ENCODE measurements around the gene CARD11. TPM values are rescaled to one million over a fixed set of nuclear protein-coding genes. Genes with fewer than 3 reads are reported as not detected.

The CARD11 gene
- total RNA-seq, 1 donor from 2014 or later, result 5.7 TPM

DNA sequence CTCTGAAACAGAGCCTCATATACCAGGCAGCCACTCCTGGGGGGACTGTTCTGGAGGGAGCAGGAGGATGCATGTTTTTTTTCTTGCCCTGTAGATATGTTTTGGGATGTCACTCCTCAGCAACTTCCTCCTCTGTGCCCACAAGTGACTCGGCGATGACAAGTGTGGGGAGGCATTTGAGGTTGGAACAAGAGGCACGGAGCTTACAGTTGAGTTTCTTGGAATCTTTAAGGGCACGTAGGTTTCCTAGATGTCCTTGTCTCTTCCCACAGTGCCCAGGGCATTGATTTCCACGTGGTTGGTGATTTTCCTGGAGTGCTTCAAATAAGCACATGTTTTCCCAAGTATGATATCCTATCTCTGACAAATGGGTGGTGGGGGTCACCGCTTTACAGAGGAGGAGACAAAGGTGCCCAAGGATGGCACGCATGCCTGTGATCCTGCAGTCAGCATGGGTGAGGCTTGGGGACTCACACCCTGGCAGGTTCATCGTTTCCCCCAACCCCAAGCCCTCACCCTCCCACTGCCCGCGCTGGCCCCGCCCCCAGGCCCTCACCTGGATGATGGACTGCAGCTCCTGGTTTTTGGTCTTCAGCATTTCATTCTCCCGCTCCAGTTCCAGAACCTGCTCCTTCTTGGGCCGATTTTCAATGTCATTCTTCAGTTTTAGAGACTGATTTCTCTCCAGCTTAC lies 104.3 kb downstream of the CARD11 start:
- intact Hi-C loops (cut with DNase I), result no loop called here
- Histone ChIP-seq H3K9me3 (no peaks in the 10 kb centered on the region), H3K4me3 (no peak overlapping the region), H3K4me1 (no peaks in the 10 kb centered on the region), H3K27me3 (ENCODE audit: low read depth) (no peaks in the 10 kb centered on the region), H3K36me3 (no peaks in the 10 kb centered on the region), H3K27ac (no peak overlapping the region)
- peak; percentile 32 for DNase-seq
- TF ChIP-seq, protein P1, sequence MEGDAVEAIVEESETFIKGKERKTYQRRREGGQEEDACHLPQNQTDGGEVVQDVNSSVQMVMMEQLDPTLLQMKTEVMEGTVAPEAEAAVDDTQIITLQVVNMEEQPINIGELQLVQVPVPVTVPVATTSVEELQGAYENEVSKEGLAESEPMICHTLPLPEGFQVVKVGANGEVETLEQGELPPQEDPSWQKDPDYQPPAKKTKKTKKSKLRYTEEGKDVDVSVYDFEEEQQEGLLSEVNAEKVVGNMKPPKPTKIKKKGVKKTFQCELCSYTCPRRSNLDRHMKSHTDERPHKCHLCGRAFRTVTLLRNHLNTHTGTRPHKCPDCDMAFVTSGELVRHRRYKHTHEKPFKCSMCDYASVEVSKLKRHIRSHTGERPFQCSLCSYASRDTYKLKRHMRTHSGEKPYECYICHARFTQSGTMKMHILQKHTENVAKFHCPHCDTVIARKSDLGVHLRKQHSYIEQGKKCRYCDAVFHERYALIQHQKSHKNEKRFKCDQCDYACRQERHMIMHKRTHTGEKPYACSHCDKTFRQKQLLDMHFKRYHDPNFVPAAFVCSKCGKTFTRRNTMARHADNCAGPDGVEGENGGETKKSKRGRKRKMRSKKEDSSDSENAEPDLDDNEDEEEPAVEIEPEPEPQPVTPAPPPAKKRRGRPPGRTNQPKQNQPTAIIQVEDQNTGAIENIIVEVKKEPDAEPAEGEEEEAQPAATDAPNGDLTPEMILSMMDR (IDR thresholded peaks at IDR 0.05), result no peak
- no peak for ATAC-seq

DNA sequence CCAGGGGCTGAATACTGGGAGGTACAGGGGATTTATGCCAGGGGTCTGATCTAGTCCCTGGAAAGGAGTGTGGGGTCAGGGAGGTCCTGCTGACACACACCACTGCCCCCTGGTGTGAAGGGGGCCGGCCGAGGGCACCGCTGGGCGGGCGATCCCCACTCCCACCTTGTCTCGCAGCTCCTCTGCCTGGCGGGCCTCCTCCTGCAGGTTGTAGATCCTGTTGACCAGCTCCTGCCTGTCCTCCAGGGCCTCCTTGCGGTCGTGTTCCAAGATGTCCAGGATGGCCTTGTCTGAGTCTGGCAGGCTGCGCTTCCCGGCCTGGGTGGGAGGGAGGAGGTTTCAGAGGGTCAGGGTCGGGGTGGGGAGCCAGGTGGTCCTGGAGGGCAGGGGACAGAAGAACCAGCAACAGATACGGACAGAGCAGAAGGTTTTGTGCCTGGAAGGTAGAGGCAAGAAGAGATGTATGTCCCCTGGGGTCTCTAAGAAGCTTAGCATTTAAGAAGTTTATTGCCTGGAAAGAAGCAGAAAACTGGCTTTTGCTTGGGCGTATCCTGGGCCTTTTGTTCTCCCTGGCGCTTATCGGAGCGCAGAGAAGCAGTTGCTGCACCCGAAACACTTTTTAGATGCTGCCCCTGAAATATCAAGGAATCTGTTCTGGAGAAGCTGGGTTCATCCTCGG lies 105.0 kb downstream of the CARD11 start:
- Histone ChIP-seq H3K9me3 (no peaks in the 10 kb centered on the region), H3K27me3 (ENCODE audit: low read depth) (no peaks in the 10 kb centered on the region), H3K27ac (no peak overlapping the region), H3K36me3 (no peaks in the 10 kb centered on the region), H3K4me3 (no peak overlapping the region), H3K4me1 (no peaks in the 10 kb centered on the region)
- intact Hi-C loops (cut with DNase I), result no loop called here
- DNase-seq (peak; percentile 37), ATAC-seq (no peak)
- TF ChIP-seq, protein P1 (IDR thresholded peaks at IDR 0.05), result no peak

GRCh38 chr7:2937701-2938513 lies 105.8 kb downstream of the CARD11 start:
- H3K4me1 ChIP-seq, result no peaks in the 10 kb centered on the region
- TF ChIP-seq, protein P1 (IDR thresholded peaks at IDR 0.05), result no peak
- H3K27ac ChIP-seq, result no peak overlapping the region
- intact Hi-C loops (cut with DNase I), result no loop called here
- no peak overlapping the region for H3K4me3 ChIP-seq
- no peaks in the 10 kb centered on the region for H3K36me3 ChIP-seq
- DNase-seq, result peak; percentile 32
- H3K27me3 ChIP-seq (ENCODE audit: low read depth), result no peaks in the 10 kb centered on the region
- H3K9me3 ChIP-seq, result no peaks in the 10 kb centered on the region
- ATAC-seq, result no peak

DNA sequence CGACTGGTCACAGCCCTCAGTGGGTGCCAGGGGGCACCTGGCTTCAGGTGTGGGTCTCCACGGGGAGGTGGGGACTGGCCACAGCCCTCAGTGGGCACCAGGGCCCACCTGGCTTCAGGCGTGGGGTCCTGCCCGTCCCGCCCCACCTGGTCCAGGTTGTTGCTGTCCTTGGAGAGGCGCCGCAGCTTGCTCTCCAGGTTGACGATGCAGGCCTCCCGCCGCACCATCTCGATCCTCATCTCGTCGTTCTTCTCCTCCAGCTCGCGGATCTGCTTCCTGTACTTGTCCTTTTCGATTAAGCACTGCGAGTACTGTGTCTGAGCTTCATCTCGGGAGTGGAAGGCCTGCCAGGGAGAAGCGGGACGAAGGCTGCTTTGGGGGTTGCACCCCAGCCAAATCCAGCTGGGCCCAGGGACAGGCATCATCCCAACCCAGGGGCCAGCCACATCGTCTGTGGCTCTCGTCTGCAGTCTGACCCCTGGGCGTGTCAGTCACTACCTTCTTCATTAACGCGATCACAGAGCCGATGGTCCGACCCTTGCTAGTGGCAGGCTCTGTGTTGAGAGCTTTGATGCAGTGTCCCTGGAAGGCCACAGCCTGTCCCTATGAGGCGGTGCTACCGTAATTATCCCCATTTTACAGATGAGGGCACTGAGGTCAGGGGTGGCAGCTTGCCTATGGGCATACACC lies 106.6 kb downstream of the CARD11 start:
- Histone ChIP-seq H3K9me3 (no peaks in the 10 kb centered on the region), H3K4me3 (no peak overlapping the region), H3K36me3 (no peaks in the 10 kb centered on the region), H3K27me3 (ENCODE audit: low read depth) (no peaks in the 10 kb centered on the region), H3K27ac (no peak overlapping the region), H3K4me1 (no peaks in the 10 kb centered on the region)
- TF ChIP-seq, protein P1 (IDR thresholded peaks at IDR 0.05), result no peak
- intact Hi-C loops (cut with DNase I), result no loop called here
- ATAC-seq (no peak), DNase-seq (peak; percentile 34)

DNA sequence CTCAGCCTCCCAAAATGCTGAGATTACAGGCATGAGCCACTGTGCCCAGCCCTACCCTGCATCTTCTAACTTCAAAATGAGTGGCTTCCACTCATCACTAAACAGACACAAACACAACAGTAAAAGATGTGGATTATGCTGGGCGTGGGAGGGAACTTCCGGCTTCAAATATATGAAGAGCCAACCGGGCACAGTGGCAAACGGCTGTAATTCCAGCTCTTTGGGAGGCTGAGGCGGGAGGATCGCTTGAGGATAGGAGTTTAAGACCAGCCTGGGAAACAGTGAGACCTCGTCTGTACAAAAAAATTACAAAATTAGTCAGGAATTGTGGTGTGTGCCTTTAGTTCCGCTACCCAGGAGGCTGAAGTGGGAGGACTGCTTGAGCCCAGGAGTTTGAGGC lies 107.4 kb downstream of the CARD11 start:
- intact Hi-C loops (cut with DNase I), result no loop called here
- no peak for ATAC-seq
- Histone ChIP-seq H3K27ac (no peak overlapping the region), H3K4me1 (no peaks in the 10 kb centered on the region), H3K4me3 (no peak overlapping the region), H3K9me3 (no peaks in the 10 kb centered on the region), H3K36me3 (no peaks in the 10 kb centered on the region), H3K27me3 (ENCODE audit: low read depth) (no peaks in the 10 kb centered on the region)
- peak; percentile 1 for DNase-seq
- TF ChIP-seq, protein P1 (IDR thresholded peaks at IDR 0.05), result no peak
